WTC11 (cell line): ENCODE measurements around the gene TMEM176B.

Source experiments
- ESRRA ChIP-seq: sonication (generic); formaldehyde crosslinking; IDR thresholded peaks from 2 replicates; pipeline ENCODE4 v1.8.1; 2022; ENCODE audit warnings: mild to moderate bottlenecking, missing genetic modification reagents, borderline replicate concordance
- FOXP1 ChIP-seq: sonication (generic); formaldehyde crosslinking; IDR thresholded peaks from 2 replicates; pipeline ENCODE4 v1.8.0; 2022; ENCODE audit warnings: missing genetic modification reagents, mild to moderate bottlenecking, moderate library complexity, borderline replicate concordance
- IRF2 ChIP-seq: sonication (generic); formaldehyde crosslinking; IDR thresholded peaks from 2 replicates; pipeline ENCODE4 v1.8.0; 2022; ENCODE audit warnings: low read depth, missing genetic modification reagents, borderline replicate concordance
- JAZF1 ChIP-seq: fragments of 250-450 bp; sonication (Bioruptor Pico); IDR thresholded peaks from 2 replicates; pipeline ENCODE4 v1.9.0; 2021; ENCODE audit warnings: moderate library complexity, mild to moderate bottlenecking, inconsistent platforms
- NFYB ChIP-seq: sonication (generic); formaldehyde crosslinking; conservative IDR thresholded peaks from 2 replicates; pipeline ENCODE4 v1.8.0; 2022; ENCODE audit warnings: low read depth, missing genetic modification reagents
- SMAD3 ChIP-seq: sonication (generic); formaldehyde crosslinking; IDR thresholded peaks from 2 replicates; pipeline ENCODE4 v1.8.0; 2022; ENCODE audit warnings: missing genetic modification reagents, mild to moderate bottlenecking, borderline replicate concordance
- SP1 ChIP-seq: sonication (generic); formaldehyde crosslinking; conservative IDR thresholded peaks from 2 replicates; pipeline ENCODE4 v1.8.1; 2022; ENCODE audit warnings: missing genetic modification reagents
- TP53 ChIP-seq: sonication (generic); formaldehyde crosslinking; IDR thresholded peaks from 2 replicates; pipeline ENCODE4 v1.8.1; 2023; ENCODE audit warnings: mild to moderate bottlenecking, missing genetic modification reagents
- ZNF263 ChIP-seq: sonication (generic); formaldehyde crosslinking; IDR thresholded peaks from 2 replicates; pipeline ENCODE4 v1.8.1; 2022; ENCODE audit warnings: low read depth, mild to moderate bottlenecking, moderate library complexity, missing genetic modification reagents
- TF ChIP-seq, protein P1 (sequence below): sonication (generic); formaldehyde crosslinking; conservative IDR thresholded peaks from 2 replicates; pipeline ENCODE4 v1.8.1; 2022; ENCODE audit warnings: mild to moderate bottlenecking, missing genetic modification reagents
- TF ChIP-seq, protein P2 (sequence below): fragments of 200-600 bp; IDR thresholded peaks from 2 replicates; pipeline ENCODE4 v1.8.0; 2022; ENCODE audit warnings: antibody characterized with exemption
- TF ChIP-seq, protein P3 (sequence below): sonication (generic); formaldehyde crosslinking; IDR thresholded peaks from 2 replicates; pipeline ENCODE4 v1.8.0; 2022; ENCODE audit warnings: mild to moderate bottlenecking, missing genetic modification reagents
- TF ChIP-seq, protein P4 (sequence below): fragments of 250-450 bp; sonication (Bioruptor Pico); conservative IDR thresholded peaks from 2 replicates; pipeline ENCODE4 v1.9.0; 2021; ENCODE audit warnings: mild to moderate bottlenecking
- TF ChIP-seq, protein P5 (sequence below): fragments of 250-450 bp; sonication (Bioruptor Pico); IDR thresholded peaks from 2 replicates; pipeline ENCODE4 v2.1.2; 2022; ENCODE audit warnings: mild to moderate bottlenecking, moderate library complexity

DNA sequence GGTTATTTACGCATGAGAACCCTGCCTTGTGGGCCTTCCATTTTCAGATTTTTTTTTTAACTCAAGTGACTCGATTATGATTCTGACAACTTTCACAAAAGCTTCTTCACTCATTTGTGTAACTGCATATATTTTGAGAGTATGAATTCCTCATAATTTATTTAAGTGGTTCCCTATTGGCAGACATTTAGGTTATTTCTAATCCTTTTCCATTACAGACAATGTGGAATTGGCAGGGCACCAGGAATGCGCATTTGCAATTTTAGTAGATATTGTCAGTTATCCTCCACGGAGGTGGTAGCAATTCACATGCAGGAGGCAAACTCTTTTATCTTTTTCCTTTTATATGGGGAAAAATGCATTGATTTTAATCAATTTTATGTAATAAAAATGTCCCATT, 2.5 kb downstream of the TMEM176B start:
- TF ChIP-seq SMAD3, result no peak
- TF ChIP-seq ZNF263 (CRISPR knock-in tag), result no peak
- TF ChIP-seq, protein P1, sequence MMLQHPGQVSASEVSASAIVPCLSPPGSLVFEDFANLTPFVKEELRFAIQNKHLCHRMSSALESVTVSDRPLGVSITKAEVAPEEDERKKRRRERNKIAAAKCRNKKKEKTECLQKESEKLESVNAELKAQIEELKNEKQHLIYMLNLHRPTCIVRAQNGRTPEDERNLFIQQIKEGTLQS (CRISPR knock-in tag), result no peak
- TF ChIP-seq, protein P2, sequence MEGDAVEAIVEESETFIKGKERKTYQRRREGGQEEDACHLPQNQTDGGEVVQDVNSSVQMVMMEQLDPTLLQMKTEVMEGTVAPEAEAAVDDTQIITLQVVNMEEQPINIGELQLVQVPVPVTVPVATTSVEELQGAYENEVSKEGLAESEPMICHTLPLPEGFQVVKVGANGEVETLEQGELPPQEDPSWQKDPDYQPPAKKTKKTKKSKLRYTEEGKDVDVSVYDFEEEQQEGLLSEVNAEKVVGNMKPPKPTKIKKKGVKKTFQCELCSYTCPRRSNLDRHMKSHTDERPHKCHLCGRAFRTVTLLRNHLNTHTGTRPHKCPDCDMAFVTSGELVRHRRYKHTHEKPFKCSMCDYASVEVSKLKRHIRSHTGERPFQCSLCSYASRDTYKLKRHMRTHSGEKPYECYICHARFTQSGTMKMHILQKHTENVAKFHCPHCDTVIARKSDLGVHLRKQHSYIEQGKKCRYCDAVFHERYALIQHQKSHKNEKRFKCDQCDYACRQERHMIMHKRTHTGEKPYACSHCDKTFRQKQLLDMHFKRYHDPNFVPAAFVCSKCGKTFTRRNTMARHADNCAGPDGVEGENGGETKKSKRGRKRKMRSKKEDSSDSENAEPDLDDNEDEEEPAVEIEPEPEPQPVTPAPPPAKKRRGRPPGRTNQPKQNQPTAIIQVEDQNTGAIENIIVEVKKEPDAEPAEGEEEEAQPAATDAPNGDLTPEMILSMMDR, result no peak
- TF ChIP-seq JAZF1 (CRISPR knock-in tag), result no peak
- TF ChIP-seq IRF2 (CRISPR knock-in tag), result no peak
- no peak for TF ChIP-seq FOXP1 (CRISPR knock-in tag)
- TF ChIP-seq NFYB (CRISPR knock-in tag), result no peak
- TF ChIP-seq, protein P3, sequence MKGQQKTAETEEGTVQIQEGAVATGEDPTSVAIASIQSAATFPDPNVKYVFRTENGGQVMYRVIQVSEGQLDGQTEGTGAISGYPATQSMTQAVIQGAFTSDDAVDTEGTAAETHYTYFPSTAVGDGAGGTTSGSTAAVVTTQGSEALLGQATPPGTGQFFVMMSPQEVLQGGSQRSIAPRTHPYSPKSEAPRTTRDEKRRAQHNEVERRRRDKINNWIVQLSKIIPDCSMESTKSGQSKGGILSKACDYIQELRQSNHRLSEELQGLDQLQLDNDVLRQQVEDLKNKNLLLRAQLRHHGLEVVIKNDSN (CRISPR knock-in tag), result no peak
- TF ChIP-seq SP1 (CRISPR knock-in tag), result no peak
- TF ChIP-seq TP53, result no peak
- TF ChIP-seq, protein P4, sequence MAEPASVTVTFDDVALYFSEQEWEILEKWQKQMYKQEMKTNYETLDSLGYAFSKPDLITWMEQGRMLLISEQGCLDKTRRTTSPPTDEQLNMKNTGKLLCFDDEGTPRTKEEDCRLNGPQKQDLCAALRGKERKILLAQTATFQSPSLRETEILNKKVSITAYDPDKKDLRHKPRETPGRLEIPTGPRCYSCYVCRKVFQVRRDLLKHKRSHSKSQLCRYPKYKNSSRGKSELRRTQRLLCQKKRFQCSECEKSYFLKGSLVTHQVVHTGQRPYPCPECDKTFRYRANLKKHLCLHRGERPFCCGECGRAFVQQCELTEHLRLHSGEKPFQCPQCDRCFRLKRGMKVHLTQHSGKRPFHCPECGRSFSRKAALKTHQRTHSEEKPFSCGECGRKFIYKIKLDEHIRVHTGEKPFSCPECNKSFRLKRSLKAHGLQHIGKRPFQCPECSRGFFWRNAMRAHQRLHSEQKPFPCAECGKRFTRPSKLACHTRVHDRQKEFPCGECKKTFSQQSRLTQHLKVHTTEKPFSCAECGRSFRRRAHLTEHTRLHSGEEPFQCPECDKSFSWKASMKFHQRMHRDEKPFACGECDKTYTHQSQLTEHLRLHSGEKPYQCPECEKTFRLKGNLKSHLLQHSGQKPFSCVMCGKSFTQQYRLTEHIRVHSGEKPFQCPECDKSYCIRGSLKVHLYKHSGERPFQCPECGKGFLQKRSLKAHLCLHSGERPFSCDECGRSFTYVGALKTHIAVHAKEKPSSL (CRISPR knock-in tag), result no peak
- TF ChIP-seq, protein P5, sequence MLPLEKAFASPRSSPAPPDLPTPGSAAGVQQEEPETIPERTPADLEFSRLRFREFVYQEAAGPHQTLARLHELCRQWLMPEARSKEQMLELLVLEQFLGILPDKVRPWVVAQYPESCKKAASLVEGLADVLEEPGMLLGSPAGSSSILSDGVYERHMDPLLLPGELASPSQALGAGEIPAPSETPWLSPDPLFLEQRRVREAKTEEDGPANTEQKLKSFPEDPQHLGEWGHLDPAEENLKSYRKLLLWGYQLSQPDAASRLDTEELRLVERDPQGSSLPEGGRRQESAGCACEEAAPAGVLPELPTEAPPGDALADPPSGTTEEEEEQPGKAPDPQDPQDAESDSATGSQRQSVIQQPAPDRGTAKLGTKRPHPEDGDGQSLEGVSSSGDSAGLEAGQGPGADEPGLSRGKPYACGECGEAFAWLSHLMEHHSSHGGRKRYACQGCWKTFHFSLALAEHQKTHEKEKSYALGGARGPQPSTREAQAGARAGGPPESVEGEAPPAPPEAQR (CRISPR knock-in tag), result no peak
- no peak for TF ChIP-seq ESRRA (CRISPR knock-in tag)
